Keratinocyte (primary cell): ENCODE measurements around the gene RPS6KL1.

Source experiments
- CTCF ChIP-seq, 3 experiments: IDR thresholded peaks in 1 of 3; conservative IDR thresholded peaks in 1 of 3; optimal IDR thresholded peaks in 1 of 3; 2 replicates in 2 of 3; 3 replicates in 1 of 3; pipeline versions ENCODE3 to v1.5.1; 2011; ENCODE audit warnings: low read length in 3 of 3, mild to moderate bottlenecking in 3 of 3, moderate library complexity in 2 of 3, control low read depth in 1 of 3, inconsistent platforms in 1 of 3; ENCODE audit not compliant: insufficient read depth in 2 of 3; ENCODE audit errors: extremely low read depth in 1 of 3
- EZH2 ChIP-seq: IDR thresholded peaks from one replicate; pipeline ENCODE4 v1.6.1; 2012; ENCODE audit warnings: inconsistent platforms, mild to moderate bottlenecking, low read length, moderate library complexity

- TF ChIP-seq CTCF (optimal IDR thresholded peaks at IDR 0.05 in 1 of 3, IDR thresholded peaks at IDR 0.05 in 1 of 3, conservative IDR thresholded peaks at IDR 0.05 in 1 of 3; ENCODE audit: extremely low read depth in 1 of 3, insufficient read depth in 2 of 3, low read length in 3 of 3) (peak in 2 of 3 experiments; percentile 43 to 46), EZH2 (no peak)
Observed at GRCh38 chr14:74945261-74945851, 22.3 kb upstream of the RPS6KL1 start.
